ENCODE data around the gene ANO3.

Gene ANO3

GRCh38 chr11:26350002-26350401, 18.1 kb downstream of the ANO3 start:
- Histone ChIP-seq H3K4me1 (ENCODE audit: control insufficient read depth, low read length) (no peaks in the 10 kb centered on the region), H3K4me2 (ENCODE audit: low read length) (no peak overlapping the region), H3K27ac (ENCODE audit: low read depth, low read length) (no peak overlapping the region), H3K4me3 (ENCODE audit: low read length) (no peak overlapping the region), H3K79me2 (ENCODE audit: control insufficient read depth, low read length) (no peaks in the 10 kb centered on the region), H3K9me3 (ENCODE audit: control insufficient read depth, insufficient read depth, low read length) (no peaks in the 10 kb centered on the region), H3K36me3 (ENCODE audit: control insufficient read depth, low read length) (no peaks in the 10 kb centered on the region), H4K20me1 (ENCODE audit: control insufficient read depth, insufficient read depth, low read depth, low read length) (no peaks in the 10 kb centered on the region), H3K9me2 (replicated peaks; ENCODE audit: control insufficient read depth, low read length) (no peaks in the 10 kb centered on the region), H3K27me3 (ENCODE audit: control insufficient read depth, low read length) (no peaks in the 10 kb centered on the region), H3F3A (ENCODE audit: control insufficient read depth, insufficient read depth) (no peaks in the 10 kb centered on the region)
- no peak for TF ChIP-seq EZH2phosphoT487 (IDR thresholded peaks at IDR 0.05; ENCODE audit: borderline replicate concordance, low read length)
- TF ChIP-seq, protein P1, sequence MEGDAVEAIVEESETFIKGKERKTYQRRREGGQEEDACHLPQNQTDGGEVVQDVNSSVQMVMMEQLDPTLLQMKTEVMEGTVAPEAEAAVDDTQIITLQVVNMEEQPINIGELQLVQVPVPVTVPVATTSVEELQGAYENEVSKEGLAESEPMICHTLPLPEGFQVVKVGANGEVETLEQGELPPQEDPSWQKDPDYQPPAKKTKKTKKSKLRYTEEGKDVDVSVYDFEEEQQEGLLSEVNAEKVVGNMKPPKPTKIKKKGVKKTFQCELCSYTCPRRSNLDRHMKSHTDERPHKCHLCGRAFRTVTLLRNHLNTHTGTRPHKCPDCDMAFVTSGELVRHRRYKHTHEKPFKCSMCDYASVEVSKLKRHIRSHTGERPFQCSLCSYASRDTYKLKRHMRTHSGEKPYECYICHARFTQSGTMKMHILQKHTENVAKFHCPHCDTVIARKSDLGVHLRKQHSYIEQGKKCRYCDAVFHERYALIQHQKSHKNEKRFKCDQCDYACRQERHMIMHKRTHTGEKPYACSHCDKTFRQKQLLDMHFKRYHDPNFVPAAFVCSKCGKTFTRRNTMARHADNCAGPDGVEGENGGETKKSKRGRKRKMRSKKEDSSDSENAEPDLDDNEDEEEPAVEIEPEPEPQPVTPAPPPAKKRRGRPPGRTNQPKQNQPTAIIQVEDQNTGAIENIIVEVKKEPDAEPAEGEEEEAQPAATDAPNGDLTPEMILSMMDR (IDR thresholded peaks at IDR 0.05; ENCODE audit: low read depth, low read length, poor library complexity, severe bottlenecking), result no peak

- no peaks in the 10 kb centered on the region for H3K27me3 ChIP-seq (ENCODE audit: control insufficient read depth, low read length)
- no peaks in the 10 kb centered on the region for H3K9me3 ChIP-seq (ENCODE audit: control insufficient read depth, insufficient read depth, low read length)
- no peaks in the 10 kb centered on the region for H3K79me2 ChIP-seq (ENCODE audit: control insufficient read depth, low read length)
- H4K20me1 ChIP-seq (ENCODE audit: control insufficient read depth, insufficient read depth, low read depth, low read length), result no peaks in the 10 kb centered on the region
- no peaks in the 10 kb centered on the region for H3K9me2 ChIP-seq (replicated peaks; ENCODE audit: control insufficient read depth, low read length)
- no peaks in the 10 kb centered on the region for H3K36me3 ChIP-seq (ENCODE audit: control insufficient read depth, low read length)
- no peak overlapping the region for H3K4me3 ChIP-seq (ENCODE audit: low read length)
- no peaks in the 10 kb centered on the region for H3K4me1 ChIP-seq (ENCODE audit: control insufficient read depth, low read length)
- TF ChIP-seq, protein P1 (IDR thresholded peaks at IDR 0.05; ENCODE audit: low read depth, low read length, poor library complexity, severe bottlenecking), result no peak
- no peak overlapping the region for H3K4me2 ChIP-seq (ENCODE audit: low read length)
- no peak overlapping the region for H3K27ac ChIP-seq (ENCODE audit: low read depth, low read length)
- H3F3A ChIP-seq (ENCODE audit: control insufficient read depth, insufficient read depth), result no peaks in the 10 kb centered on the region
Observed at GRCh38 chr11:26353010-26353409, 21.1 kb downstream of the ANO3 start.

DNA sequence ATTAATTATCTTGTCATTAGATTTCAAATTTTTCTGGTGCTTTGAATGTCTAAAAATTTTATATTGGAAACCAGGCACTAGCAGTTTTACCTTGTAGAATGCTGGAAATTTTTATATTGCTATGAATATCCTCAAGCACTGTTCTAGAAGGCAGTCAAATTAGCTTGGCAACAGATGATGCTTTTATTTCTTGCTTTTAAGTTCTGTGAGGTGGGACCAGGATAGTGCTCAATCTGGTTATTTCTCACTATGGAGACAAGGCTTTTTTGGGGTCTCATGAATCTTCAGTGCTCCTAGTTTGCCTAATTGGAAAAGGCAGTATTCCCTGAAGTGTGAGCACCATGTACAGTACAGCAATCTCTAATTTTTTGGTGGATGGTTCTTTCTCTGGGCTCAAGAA, 27.1 kb downstream of the ANO3 start:
- Histone ChIP-seq H3K79me2 (ENCODE audit: control insufficient read depth, low read length) (no peaks in the 10 kb centered on the region), H3K9me2 (replicated peaks; ENCODE audit: control insufficient read depth, low read length) (no peaks in the 10 kb centered on the region), H3K27ac (ENCODE audit: low read depth, low read length) (no peak overlapping the region), H3K9me3 (ENCODE audit: control insufficient read depth, insufficient read depth, low read length) (no peaks in the 10 kb centered on the region), H3K4me1 (ENCODE audit: control insufficient read depth, low read length) (no peaks in the 10 kb centered on the region), H3K4me2 (ENCODE audit: low read length) (no peak overlapping the region), H3K4me3 (ENCODE audit: low read length) (no peak overlapping the region), H3K36me3 (ENCODE audit: control insufficient read depth, low read length) (no peaks in the 10 kb centered on the region), H4K20me1 (ENCODE audit: control insufficient read depth, insufficient read depth, low read depth, low read length) (no peaks in the 10 kb centered on the region), H3F3A (ENCODE audit: control insufficient read depth, insufficient read depth) (no peaks in the 10 kb centered on the region), H3K27me3 (ENCODE audit: control insufficient read depth, low read length) (no peaks in the 10 kb centered on the region)
- no peak for TF ChIP-seq EZH2phosphoT487 (IDR thresholded peaks at IDR 0.05; ENCODE audit: borderline replicate concordance, low read length)
- TF ChIP-seq, protein P1 (IDR thresholded peaks at IDR 0.05; ENCODE audit: low read depth, low read length, poor library complexity, severe bottlenecking), result no peak

GRCh38 chr11:26365284-26365683, 33.4 kb downstream of the ANO3 start:
- H4K20me1 ChIP-seq (ENCODE audit: control insufficient read depth, insufficient read depth, low read depth, low read length), result no peaks in the 10 kb centered on the region

More at GRCh38 chr11:26365284-26365683, 33.4 kb downstream of the ANO3 start:
- H3K27me3 ChIP-seq (ENCODE audit: control insufficient read depth, low read length), result no peaks in the 10 kb centered on the region
- no peaks in the 10 kb centered on the region for H3K9me2 ChIP-seq (replicated peaks; ENCODE audit: control insufficient read depth, low read length)
- H3K36me3 ChIP-seq (ENCODE audit: control insufficient read depth, low read length), result no peaks in the 10 kb centered on the region
- no peak overlapping the region for H3K27ac ChIP-seq (ENCODE audit: low read depth, low read length)
- H3K4me3 ChIP-seq (ENCODE audit: low read length), result no peak overlapping the region
- H3K4me1 ChIP-seq (ENCODE audit: control insufficient read depth, low read length), result no peaks in the 10 kb centered on the region
- no peaks in the 10 kb centered on the region for H3K79me2 ChIP-seq (ENCODE audit: control insufficient read depth, low read length)
- no peaks in the 10 kb centered on the region for H3F3A ChIP-seq (ENCODE audit: control insufficient read depth, insufficient read depth)
- H3K4me2 ChIP-seq (ENCODE audit: low read length), result no peak overlapping the region
- H3K9me3 ChIP-seq (ENCODE audit: control insufficient read depth, insufficient read depth, low read length), result peaks cover 12% of the 10 kb centered on the region; the same call in 1 of the 2 replicates
- TF ChIP-seq, protein P1 (IDR thresholded peaks at IDR 0.05; ENCODE audit: low read depth, low read length, poor library complexity, severe bottlenecking), result no peak
- TF ChIP-seq EZH2phosphoT487 (IDR thresholded peaks at IDR 0.05; ENCODE audit: borderline replicate concordance, low read length), result no peak
